Stimulated activated CD8-positive, alpha-beta memory T cell treated with anti-CD3 and anti-CD28 coated beads, Interleukin-7, amount 100 ng/mL, for 4 hours (primary cell): ENCODE data around the gene VPS45.
"Not testable (repeated sequence)": the region's sequence is repeated elsewhere in the genome, so short reads cannot be mapped to it uniquely, and the experiment has no call there.

Experiments
- DNase-seq, 2 donors: peaks; one replicate each; pipeline ENCODE4 v3.0.0-alpha.2; 2020; ENCODE audit warnings: low read depth in 2 of 2

The VPS45 gene

DNA sequence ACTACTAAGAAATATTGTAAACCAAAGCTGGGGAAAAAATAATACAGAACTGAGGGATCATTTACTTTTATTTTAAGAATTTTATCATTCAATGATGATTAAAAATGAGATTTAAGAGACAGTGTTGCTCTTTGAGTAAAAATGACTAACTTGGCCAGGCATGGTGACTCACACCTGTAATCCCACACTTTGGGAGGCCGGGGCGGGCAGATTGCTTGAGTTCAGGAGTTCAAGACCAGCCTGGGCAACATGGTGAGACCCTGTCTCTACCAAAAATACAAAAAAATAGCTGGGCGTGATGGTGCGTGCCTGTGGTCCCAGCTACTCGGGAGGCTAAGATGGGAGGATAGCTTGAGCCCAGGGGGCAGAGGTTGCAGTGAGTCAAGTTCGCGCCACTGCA lies 60.3 kb downstream of the VPS45 start:
- no peak for DNase-seq

DNA sequence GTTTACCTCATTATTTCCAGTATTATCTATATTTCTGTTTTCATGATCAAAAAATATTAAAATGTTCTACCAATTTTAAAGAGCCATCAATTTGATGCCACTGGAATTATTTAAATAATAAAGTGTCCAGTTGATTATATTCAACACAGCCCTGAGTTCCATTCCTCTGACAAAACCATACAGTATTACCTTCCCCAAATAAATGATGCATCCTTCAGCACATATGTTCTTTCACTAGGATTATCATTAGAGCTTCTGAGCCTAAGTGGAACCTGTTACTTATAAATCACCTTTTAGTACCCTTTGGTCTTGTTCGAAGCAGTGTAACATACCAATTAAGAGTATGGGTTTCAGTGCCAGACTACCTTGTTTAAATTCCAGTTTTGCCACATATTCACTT lies 64.8 kb downstream of the VPS45 start:
- no peak for DNase-seq

DNA sequence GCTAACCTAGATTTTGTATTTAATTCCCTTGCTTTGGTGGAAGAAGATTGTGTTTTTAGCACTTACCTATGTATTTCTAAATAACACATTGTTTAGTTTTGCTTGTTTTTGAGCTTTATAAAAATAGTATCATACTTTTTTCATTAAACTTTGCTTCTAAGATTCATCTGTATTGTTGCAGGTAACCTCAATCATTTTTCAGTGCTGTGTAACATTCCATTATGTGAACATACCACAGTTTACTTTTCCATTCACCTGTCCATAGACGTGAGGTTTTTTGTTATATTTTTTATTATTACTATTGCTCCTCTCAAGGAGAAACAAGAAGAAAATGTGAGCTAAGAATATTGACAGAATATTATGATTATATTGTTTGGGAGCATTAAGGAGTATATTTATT lies 67.0 kb downstream of the VPS45 start:
- DNase-seq = no peak

GRCh38 chr1:150135400-150135799 lies 67.8 kb downstream of the VPS45 start:
- not testable (repeated sequence) for DNase-seq

- no peak for DNase-seq
These were observed 70.5 kb downstream of the VPS45 start for GRCh38 chr1:150138044-150138443.

GRCh38 chr1:150141452-150141851 lies 73.9 kb downstream of the VPS45 start:
- no peak for DNase-seq

DNA sequence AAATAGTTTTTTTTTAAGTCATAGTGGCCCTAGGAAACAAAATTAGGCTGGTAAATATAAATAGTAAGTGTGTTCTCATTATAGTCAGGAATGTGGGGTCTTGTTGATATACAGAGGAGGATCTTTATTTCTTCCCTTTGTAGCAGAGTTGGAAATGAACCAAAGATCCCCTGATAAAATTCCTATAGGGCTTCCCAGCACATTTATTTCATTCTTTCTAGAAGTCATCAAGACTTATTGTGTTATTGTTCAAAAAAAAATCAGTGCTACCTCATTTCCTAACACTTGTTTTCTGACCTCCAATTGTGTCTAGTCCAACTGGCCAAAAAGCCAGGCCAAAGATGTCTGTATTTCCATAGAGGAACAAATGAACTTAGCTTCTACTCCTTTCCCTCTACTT lies 74.5 kb downstream of the VPS45 start:
- DNase-seq = no peak

DNA sequence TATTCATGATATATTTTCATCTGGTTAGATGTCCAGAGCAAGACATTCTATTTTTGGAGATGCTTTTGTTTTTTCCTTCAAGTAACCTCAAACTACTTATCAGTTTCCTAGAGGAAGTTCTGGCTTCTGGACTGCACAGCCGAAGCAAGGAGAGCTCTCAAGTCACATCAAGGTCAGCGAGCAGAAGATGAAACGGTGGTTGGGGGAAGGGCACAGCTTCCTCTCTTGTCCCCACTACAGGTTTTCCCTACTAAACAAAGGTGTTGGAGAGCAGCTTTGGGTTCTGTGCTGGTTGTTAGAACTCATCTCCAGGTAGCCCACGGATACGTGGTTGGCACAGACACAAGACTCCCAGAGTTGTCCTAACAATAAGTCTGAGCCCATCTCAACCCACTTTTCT lies 77.0 kb downstream of the VPS45 start:
- DNase-seq = no peak

- DNase-seq = not testable (repeated sequence)
These were observed 78.4 kb downstream of the VPS45 start for GRCh38 chr1:150146016-150146415.

DNA sequence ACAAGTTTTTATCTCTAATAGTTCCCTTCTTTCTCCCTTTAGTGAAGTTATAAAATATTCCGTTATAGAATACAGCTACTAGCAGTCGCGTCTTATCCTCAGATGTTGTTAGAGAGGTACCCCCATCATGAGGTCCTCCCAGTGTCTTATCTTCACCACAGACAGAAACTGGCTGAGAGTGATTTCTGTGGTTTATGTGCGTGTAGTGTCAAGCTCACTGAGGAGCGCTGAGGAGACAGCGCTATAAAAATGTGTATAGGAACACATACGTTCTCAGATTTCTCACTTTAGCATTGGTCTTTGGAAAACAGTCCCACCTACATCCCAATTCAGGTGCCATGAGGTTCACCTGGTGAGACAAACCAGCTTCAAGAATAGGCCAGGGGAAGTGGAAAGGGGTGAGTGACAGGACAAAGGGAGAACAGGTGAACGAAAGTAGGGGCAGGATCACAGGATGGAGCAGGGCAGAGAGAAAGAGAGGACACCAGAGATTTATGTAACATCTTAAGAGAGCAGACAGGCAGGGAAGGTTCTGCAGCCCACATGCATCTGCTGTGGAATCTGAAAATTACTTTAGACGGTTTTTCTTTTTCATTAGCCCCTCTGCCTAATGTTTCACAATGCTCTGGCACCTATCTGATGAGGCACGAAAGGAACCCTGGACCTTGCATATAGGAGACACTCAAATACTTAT lies 79.4 kb downstream of the VPS45 start:
- no peak for DNase-seq

GRCh38 chr1:150148837-150149270 lies 81.3 kb downstream of the VPS45 start:
- DNase-seq = no peak

GRCh38 chr1:150149271-150150132 lies 81.9 kb downstream of the VPS45 start, which contains the start of gene PLEKHO1:
Gene PLEKHO1, plus strand, starts transcription at chr1:150149916. Its CDS starts 342 bp downstream, at chr1:150150258.
- DNase-seq = peak; percentile 75 to 87

DNA sequence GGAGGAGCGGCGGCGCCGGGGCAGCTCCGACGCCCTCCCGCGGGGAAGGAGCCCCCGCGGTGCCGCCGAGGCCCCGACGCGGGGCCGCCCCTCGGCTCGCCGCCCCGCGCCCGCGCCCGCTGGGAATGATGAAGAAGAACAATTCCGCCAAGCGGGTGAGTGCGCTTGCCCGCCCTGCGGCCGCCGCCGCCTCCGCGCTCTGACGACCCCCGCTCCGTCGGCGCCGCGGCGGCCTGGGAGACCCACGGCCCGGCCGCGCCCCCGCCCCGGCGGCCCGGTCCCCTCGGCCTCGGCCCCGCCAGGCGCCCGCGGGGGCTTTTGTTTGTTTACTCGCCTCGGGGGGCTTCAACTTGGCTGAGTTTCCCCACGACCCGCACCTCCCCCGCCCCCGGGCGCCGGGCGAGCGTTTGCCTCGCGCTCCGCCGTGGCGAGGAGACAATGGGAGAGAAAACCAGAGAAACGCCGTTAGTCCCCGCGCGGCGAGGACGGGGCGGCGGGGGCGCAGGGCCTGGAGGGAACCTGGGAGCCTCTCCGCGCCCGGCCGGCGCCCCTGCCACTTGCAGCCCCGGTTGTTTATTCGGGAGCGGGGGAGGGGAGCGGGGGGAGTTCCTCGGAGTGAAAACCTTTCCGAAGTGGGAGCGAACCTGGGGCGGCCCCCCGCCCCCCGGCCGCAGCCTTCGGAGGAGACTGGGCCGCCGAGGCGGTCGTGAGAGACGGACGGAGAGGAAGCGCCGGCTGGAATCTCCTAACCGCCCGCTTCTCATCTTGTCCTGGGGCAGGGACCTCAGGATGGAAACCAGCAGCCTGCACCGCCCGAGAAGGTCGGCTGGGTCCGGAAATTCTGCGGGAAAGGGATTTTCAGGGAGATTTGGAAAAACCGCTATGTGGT lies 82.8 kb downstream of the VPS45 start:
- peak in 1 of 2 donors; percentile 26 for DNase-seq

DNA sequence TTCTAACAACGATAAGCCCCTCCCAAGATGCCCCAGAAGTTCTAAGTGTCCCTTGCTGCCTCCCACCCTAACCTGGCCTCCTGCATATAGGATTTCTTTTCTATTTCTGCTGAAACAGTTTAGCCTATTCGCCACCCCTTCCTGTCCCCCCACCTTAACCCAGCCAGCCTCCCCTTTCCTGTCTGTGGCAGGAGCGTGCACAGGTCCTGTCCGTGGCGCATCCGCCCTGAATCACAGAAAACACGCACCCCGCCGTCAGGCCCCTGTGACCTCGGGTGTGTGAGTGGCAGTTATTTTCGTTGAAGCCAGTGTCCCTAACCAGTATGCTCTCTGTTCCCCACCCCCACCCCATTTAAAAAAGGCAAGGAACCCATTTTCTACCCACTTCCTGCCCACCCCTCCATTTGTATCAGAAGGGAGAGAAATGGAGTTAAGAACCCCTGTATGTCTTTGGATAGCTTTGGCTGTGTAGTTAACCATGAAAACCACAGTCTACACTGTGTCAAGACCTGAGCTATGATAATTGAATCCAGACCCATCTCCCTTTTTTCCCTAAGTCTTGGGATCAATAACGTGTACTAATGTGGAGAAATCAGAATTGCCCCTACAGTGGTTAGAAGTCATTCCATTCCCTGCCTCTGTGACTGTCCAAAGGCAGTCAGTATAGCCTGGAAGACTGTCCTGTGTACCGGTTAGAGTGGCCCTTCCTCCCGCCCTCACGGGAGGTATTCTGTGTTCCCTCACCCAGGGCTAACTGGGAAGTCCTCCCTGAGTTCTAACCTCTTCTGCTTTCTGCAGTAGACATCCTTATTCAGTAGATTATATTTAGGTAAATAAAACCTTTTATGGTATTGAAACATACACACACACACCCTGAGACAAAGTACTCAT lies 84.0 kb downstream of the VPS45 start:
- DNase-seq = peak; percentile 54 to 57

GRCh38 chr1:150152182-150152536 lies 84.6 kb downstream of the VPS45 start:
- DNase-seq = no peak

DNA sequence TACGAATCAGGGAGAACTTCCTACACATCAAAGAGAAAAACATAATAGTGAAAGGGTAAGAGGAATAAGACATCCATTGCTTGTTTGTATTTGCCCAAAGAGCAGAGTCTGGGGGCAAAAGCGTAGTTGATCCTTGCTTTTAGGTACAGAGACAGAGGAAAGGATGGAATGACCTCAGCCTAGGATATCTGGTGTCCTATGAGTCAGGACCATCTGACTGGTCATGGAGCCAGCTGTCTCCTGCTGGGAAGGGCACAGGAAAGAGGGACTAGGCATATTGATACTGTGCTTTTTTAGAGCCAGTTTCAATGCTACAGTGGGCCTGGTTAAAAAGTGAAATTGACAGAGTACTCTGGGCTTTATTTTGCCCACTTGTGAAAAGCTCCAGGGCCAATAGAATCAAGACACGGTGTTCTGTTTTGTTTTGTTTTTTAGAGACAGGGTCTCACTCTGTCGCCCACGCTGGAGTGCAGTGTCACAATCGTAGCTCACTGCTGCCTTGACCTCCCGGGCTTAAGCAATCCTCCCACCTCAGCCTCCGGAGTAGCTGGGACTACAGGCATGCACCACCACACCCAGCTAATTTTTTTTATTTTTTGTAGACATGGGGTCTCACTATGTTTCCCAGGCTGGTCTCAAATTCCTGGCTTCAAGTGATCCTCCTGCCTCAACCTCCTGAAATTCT lies 85.3 kb downstream of the VPS45 start:
- no peak for DNase-seq

GRCh38 chr1:150154143-150154542 lies 86.6 kb downstream of the VPS45 start:
- no peak for DNase-seq

DNA sequence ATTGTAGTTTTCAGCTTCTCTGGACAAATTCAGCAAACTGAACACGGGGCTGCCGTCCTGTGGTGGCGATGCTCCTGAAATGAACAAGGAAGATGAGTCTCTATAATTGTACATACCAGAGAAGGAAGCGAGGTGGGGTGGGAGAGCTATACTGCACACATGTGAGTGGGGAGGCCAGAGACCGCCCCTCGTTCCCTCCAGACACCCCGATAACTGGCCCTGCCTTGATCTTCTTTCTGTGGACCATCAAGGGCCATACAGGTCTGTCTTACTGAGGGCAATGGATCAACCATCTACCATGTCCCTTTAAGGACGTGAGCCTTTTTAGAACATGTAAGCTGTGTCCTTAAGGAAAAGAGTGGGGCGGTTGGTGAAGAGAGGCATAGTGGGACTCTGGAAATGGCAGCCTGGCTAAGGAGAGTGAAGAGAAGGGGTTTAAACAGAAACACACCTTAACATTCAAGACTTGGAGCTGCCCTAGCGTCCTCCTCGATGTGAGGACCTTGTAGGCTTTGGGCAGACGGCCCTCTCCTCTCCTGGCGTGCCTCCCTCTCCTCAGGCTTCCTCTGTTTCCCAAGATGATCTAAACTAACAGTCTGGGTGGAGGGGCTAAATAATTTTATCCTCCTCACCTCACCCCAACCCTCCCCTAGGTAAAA lies 88.0 kb downstream of the VPS45 start:
- no peak for DNase-seq

DNA sequence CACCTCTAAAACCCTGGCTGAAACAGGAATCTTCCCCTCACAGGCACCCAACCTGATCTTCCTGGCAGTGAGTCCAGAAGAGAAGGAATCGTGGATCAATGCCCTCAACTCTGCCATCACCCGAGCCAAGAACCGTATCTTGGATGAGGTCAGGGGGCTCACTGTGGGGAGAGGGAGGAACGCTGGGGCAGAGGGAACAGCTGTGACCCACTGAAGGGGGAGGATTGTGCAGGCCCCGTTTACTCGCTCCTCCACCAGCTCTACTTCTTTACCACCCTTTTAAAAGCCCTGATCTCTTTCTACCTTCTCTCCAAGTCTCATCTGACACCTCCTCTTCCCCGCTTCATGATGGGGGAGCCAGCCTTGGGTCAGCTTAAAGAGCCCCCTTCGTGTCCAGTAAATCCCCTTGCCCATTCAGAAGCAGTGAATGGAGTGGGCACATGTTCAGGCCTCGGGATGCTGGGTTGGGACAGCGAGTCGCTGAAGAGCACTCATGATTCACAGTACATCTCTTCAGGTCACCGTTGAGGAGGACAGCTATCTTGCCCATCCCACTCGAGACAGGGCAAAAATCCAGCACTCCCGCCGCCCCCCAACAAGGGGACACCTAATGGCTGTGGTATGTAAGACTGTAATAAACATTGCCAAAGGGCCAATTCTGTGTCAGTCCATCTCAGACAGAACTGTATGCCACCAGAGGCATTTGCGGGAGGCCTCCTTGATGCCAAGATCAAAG lies 89.5 kb downstream of the VPS45 start:
- no peak for DNase-seq
